Measurements from ENCODE around the gene ZP2. TPM values are rescaled to one million over a fixed set of nuclear protein-coding genes. Genes with fewer than 3 reads are reported as not detected.
A peak's percentile ranks its signal among the peaks of the same experiment; 100 is the strongest.

The ZP2 gene
- total RNA-seq, 1 experiment from 2014 or later = not detected

- H3K9me3 ChIP-seq (ENCODE audit: control insufficient read depth, low read depth, low read length) = peaks cover 9% of the 10 kb centered on the region
- TF ChIP-seq CTCF (conservative IDR thresholded peaks at IDR 0.05) = no peak
- Mint-ChIP-seq H3K9me3 (peaks cover 17 to 31% of the 10 kb centered on the region in 2 experiments), H3K4me3 (no peak overlapping the region), H3K36me3 (ENCODE audit: insufficient read depth in 1 of 3, low read depth in 3 of 3) (peaks cover 22 to 31% (median 23%) of the 10 kb centered on the region in 3 experiments), H3K27me3 (ENCODE audit: low read depth) (peaks cover 7% of the 10 kb centered on the region), H3K4me1 (peaks cover 5 to 14% of the 10 kb centered on the region in 2 experiments; a peak in 3 of 4 replicates), H3K27ac (peak overlapping the region in 1 of 3 experiments; percentile 36; a peak in 1 of 7 replicates)
- no peak overlapping the region for H3K9ac ChIP-seq (ENCODE audit: extremely low read depth, insufficient read length, low read length)
- no peak overlapping the region for H2BK120ac ChIP-seq (ENCODE audit: low read depth, low read length, poor library complexity, severe bottlenecking)
- H3K79me2 ChIP-seq (ENCODE audit: insufficient read depth, low read length) = no peaks in the 10 kb centered on the region
- no CpG with 5 or more reads among the region's 4 CpGs for WGBS (ENCODE audit: extremely low coverage, insufficient read length, low lambda C conversion rate)
- no peaks in the 10 kb centered on the region for H3K4me1 ChIP-seq (ENCODE audit: insufficient read depth, low read length)
- H3T11ph ChIP-seq (ENCODE audit: low read length) = no peak overlapping the region
- no peaks in the 10 kb centered on the region for H4K20me1 ChIP-seq (ENCODE audit: control insufficient read depth, insufficient read depth, insufficient read length)
- no peak overlapping the region for H2BK20ac ChIP-seq (ENCODE audit: low read depth, low read length, poor library complexity, severe bottlenecking)
- no peak overlapping the region for H4K8ac ChIP-seq (replicated peaks; ENCODE audit: insufficient read length, low read depth, low read length)
- no peak overlapping the region for H3K4ac ChIP-seq (ENCODE audit: low read depth, low read length)
- H4K5ac ChIP-seq (ENCODE audit: insufficient read length, low read depth, low read length) = no peak overlapping the region
- no peak overlapping the region for H2BK12ac ChIP-seq (ENCODE audit: insufficient read length, low read depth, low read length)
- DNase-seq = no peak
- H2BK5ac ChIP-seq (ENCODE audit: insufficient read length, low read length) = no peak overlapping the region
- H3K79me1 ChIP-seq (ENCODE audit: insufficient read depth, low read depth, low read length, poor library complexity, severe bottlenecking) = no peaks in the 10 kb centered on the region
- no peak overlapping the region for H3K23ac ChIP-seq (ENCODE audit: insufficient read length, low read depth, low read length)
- H3K56ac ChIP-seq (ENCODE audit: insufficient read length, low read depth, low read length) = no peak overlapping the region
- no peak overlapping the region for H2BK15ac ChIP-seq (ENCODE audit: low read depth, low read length)
- H2AK5ac ChIP-seq (ENCODE audit: insufficient read length, low read length) = no peak overlapping the region
- no peak overlapping the region for H4K91ac ChIP-seq (ENCODE audit: insufficient read length, low read depth, low read length)
- H3K18ac ChIP-seq (ENCODE audit: insufficient read length, low read depth, low read length) = no peak overlapping the region
- H3K23me2 ChIP-seq (ENCODE audit: insufficient read length, low read depth, low read length, poor library complexity, severe bottlenecking) = no peaks in the 10 kb centered on the region
- no peaks in the 10 kb centered on the region; the same call in 1 of the 2 replicates for H3K27me3 ChIP-seq (ENCODE audit: insufficient read depth, low read length)
- H3K4me2 ChIP-seq (ENCODE audit: insufficient read depth, insufficient read length, low read length) = no peak overlapping the region
- H3K14ac ChIP-seq (ENCODE audit: insufficient read depth, low read length) = no peak overlapping the region
- H2AFZ ChIP-seq (ENCODE audit: low read length) = no peak overlapping the region
- H3K27ac ChIP-seq (ENCODE audit: insufficient read length, low read depth, low read length) = no peak overlapping the region
Measured at GRCh38 chr16:21186326-21186691, 25.1 kb downstream of the ZP2 start.
